ENCODE measurements around the gene SCN2B.

SCN2B gene

DNA sequence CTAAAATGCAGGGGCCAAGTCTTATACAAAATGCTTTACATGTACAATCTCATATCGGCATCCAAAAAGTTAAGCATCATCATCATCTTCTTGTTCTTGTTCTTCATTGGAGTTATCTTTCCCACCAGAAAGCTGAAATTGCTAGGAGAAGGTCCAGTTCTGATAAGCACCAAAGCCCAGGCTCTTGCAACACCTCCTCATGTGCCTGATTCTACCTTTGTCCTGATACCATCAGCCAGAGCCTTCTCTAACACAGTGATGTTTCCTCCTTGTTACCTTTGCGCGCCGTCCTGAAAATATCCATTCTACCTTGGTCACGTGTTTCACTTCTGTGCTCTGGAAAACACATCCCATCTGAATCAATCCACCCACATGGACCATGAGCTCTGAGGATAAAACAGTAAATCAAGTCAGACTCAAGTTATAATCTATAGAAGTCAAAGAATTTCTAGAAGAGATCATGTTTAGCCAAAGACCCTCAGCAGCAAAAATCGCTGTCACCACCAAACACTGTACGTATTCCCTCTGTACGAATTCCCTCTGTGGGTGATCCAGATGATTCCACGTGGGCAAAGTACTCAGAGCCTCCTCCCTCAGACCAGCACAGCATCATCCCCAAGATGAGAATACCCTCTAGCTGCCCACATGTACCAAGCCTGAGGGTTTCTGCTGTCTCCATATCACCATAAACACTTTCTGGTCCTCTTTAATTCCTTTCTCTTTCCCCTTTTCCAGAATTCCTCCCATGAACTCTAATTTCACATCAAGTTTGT lies 29.4 kb upstream of the SCN2B start:
- no peak for TF ChIP-seq CTCF (IDR thresholded peaks at IDR 0.05)
- no peaks in the 10 kb centered on the region for H3K27me3 ChIP-seq (ENCODE audit: control insufficient read depth, insufficient read depth, low read length)
- no peak overlapping the region for H3K4me2 ChIP-seq (ENCODE audit: low read length)
- no peak overlapping the region for H2AFZ ChIP-seq
- no peak overlapping the region for H3K9ac ChIP-seq
- no peaks in the 10 kb centered on the region for H3K4me1 ChIP-seq
- H3K27ac ChIP-seq: no peak overlapping the region
- no peaks in the 10 kb centered on the region for H3K9me3 ChIP-seq (ENCODE audit: control insufficient read depth, low read length)
- no peaks in the 10 kb centered on the region for H3K36me3 ChIP-seq (ENCODE audit: control insufficient read depth, insufficient read depth, low read length)
- H3K79me2 ChIP-seq: no peaks in the 10 kb centered on the region
- no peak overlapping the region for H3K4me3 ChIP-seq (ENCODE audit: low read depth, low read length)

- Histone ChIP-seq H3K36me3 (ENCODE audit: control insufficient read depth, insufficient read depth, low read length) (no peaks in the 10 kb centered on the region), H3K27me3 (ENCODE audit: control insufficient read depth, insufficient read depth, low read length) (no peaks in the 10 kb centered on the region), H3K4me2 (ENCODE audit: low read length) (no peak overlapping the region), H2AFZ (no peak overlapping the region), H3K9ac (no peak overlapping the region), H3K27ac (no peak overlapping the region), H3K4me3 (ENCODE audit: low read depth, low read length) (no peak overlapping the region), H3K79me2 (no peaks in the 10 kb centered on the region), H3K4me1 (no peaks in the 10 kb centered on the region), H3K9me3 (ENCODE audit: control insufficient read depth, low read length) (no peaks in the 10 kb centered on the region)
- no peak for TF ChIP-seq CTCF (IDR thresholded peaks at IDR 0.05)
These were observed 26.4 kb upstream of the SCN2B start for GRCh38 chr11:118202599-118203422.

DNA sequence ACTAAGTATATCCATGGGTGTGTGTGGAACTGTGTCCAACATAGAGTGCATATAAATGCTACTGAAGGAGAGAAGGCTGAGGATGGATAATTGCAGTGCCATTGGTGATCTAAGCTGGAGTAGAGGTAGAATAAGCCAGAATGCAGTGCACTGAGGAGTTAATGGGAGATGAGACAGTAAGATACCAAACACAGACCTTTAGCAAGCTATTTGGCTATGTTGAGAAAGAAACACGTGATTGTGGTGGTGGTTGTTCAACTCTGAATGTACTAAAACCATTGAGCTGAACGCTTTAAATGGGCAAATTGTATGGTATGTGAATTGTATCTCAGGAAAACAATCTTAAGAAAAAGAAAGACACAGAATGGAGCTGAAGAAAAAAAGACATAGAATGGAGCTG lies 25.5 kb upstream of the SCN2B start:
- no peaks in the 10 kb centered on the region for H3K27me3 ChIP-seq (ENCODE audit: control insufficient read depth, insufficient read depth, low read length)
- H2AFZ ChIP-seq: no peak overlapping the region
- no peaks in the 10 kb centered on the region for H3K36me3 ChIP-seq (ENCODE audit: control insufficient read depth, insufficient read depth, low read length)
- no peaks in the 10 kb centered on the region for H3K4me1 ChIP-seq
- no peak for TF ChIP-seq CTCF (IDR thresholded peaks at IDR 0.05)
- no peaks in the 10 kb centered on the region for H3K79me2 ChIP-seq
- no peak overlapping the region for H3K4me3 ChIP-seq (ENCODE audit: low read depth, low read length)
- H3K9ac ChIP-seq: no peak overlapping the region
- no peaks in the 10 kb centered on the region for H3K9me3 ChIP-seq (ENCODE audit: control insufficient read depth, low read length)
- H3K27ac ChIP-seq: no peak overlapping the region
- no peak overlapping the region for H3K4me2 ChIP-seq (ENCODE audit: low read length)

GRCh38 chr11:118200901-118201680 lies 24.7 kb upstream of the SCN2B start:
- Histone ChIP-seq H3K4me2 (ENCODE audit: low read length) (no peak overlapping the region), H3K9ac (no peak overlapping the region), H3K27ac (no peak overlapping the region), H3K9me3 (ENCODE audit: control insufficient read depth, low read length) (no peaks in the 10 kb centered on the region), H2AFZ (no peak overlapping the region), H3K4me3 (ENCODE audit: low read depth, low read length) (no peak overlapping the region), H3K79me2 (no peaks in the 10 kb centered on the region), H3K27me3 (ENCODE audit: control insufficient read depth, insufficient read depth, low read length) (no peaks in the 10 kb centered on the region), H3K4me1 (no peaks in the 10 kb centered on the region), H3K36me3 (ENCODE audit: control insufficient read depth, insufficient read depth, low read length) (no peaks in the 10 kb centered on the region)
- TF ChIP-seq CTCF (IDR thresholded peaks at IDR 0.05): no peak
